ENCODE results near the gene MIEF2.
"Not testable (repeated sequence)": the region's sequence is repeated elsewhere in the genome, so short reads cannot be mapped to it uniquely, and the experiment has no call there.

Gene MIEF2

GRCh38 chr17:18260332-18261145 lies at the start of gene MIEF2:
Gene MIEF2 (plus strand): TSS chr17:18260662. CDS start chr17:18262721, 2,059 bp downstream.
- Histone ChIP-seq H3K27me3 (no peaks in the 10 kb centered on the region), H3K27ac (peak within 1 kb of the TSS; percentile 92 to 98), H3K4me1 (peaks cover 0 to 54% (median 45%) of the 10 kb centered on the region in 4 donors), H3K4me3 (peak within 1 kb of the TSS; percentile 69 to 87), H3K9me3 (no peaks in the 10 kb centered on the region), H3K36me3 (peaks cover 30 to 45% (median 39%) of the 10 kb centered on the region in 3 donors)
- intact Hi-C loops (cut with DNase I; ENCODE audit: low total_unique reads), result loop anchor here (5.0 kb wide), 1 partner anchor 52 kb away; the partner anchor contains the start of gene TOP3A
- TF ChIP-seq CTCF (IDR thresholded peaks at IDR 0.05), result no peak
- DNase-seq, result peak; percentile 95 to 97

GRCh38 chr17:18213666-18214270 lies 46.7 kb upstream of the MIEF2 start:
- H3K27ac ChIP-seq, result no peak overlapping the region
- TF ChIP-seq CTCF (IDR thresholded peaks at IDR 0.05), result no peak
- no peak for DNase-seq

GRCh38 chr17:18216906-18217305 lies 43.6 kb upstream of the MIEF2 start:
- not testable (repeated sequence) for H3K9me3 ChIP-seq, H3K36me3 ChIP-seq, H3K27me3 ChIP-seq, H3K4me3 ChIP-seq, H3K27ac ChIP-seq, DNase-seq, H3K4me1 ChIP-seq
- intact Hi-C loops (cut with DNase I; ENCODE audit: low total_unique reads), result loop anchor here (5.0 kb wide), 1 partner anchor 80 kb away; no protein-coding TSS in a partner anchor

More at GRCh38 chr17:18213666-18214270, 46.7 kb upstream of the MIEF2 start:
- peaks cover 21 to 39% (median 27%) of the 10 kb centered on the region in 3 donors for H3K36me3 ChIP-seq
- intact Hi-C loops (cut with DNase I; ENCODE audit: low total_unique reads), result no loop called here
- peaks cover 0 to 4% (median under 1%) of the 10 kb centered on the region in 4 donors for H3K4me1 ChIP-seq
- H3K4me3 ChIP-seq, result no peak overlapping the region
- H3K9me3 ChIP-seq, result no peaks in the 10 kb centered on the region
- H3K27me3 ChIP-seq, result no peaks in the 10 kb centered on the region

- DNase-seq, result peak; percentile 78 to 83
- intact Hi-C loops (cut with DNase I; ENCODE audit: low total_unique reads), result loop anchor here (5.0 kb wide), 1 partner anchor 80 kb away; no protein-coding TSS in a partner anchor
Observed at GRCh38 chr17:18217412-18218015, 42.9 kb upstream of the MIEF2 start.

GRCh38 chr17:18218756-18219415 lies 41.6 kb upstream of the MIEF2 start:
- TF ChIP-seq CTCF (IDR thresholded peaks at IDR 0.05), result no peak
- peaks cover 0 to 9% (median 4%) of the 10 kb centered on the region in 4 donors for H3K4me1 ChIP-seq
- intact Hi-C loops (cut with DNase I; ENCODE audit: low total_unique reads), result loop anchor here (5.0 kb wide), 1 partner anchor 82 kb away; no protein-coding TSS in a partner anchor
- no peaks in the 10 kb centered on the region for H3K27me3 ChIP-seq
- DNase-seq, result no peak
- H3K36me3 ChIP-seq, result no peaks in the 10 kb centered on the region
- no peak overlapping the region for H3K27ac ChIP-seq
- no peaks in the 10 kb centered on the region for H3K9me3 ChIP-seq
- no peak overlapping the region for H3K4me3 ChIP-seq

More at GRCh38 chr17:18217412-18218015, 42.9 kb upstream of the MIEF2 start:
- Histone ChIP-seq H3K27me3 (no peaks in the 10 kb centered on the region), H3K9me3 (no peaks in the 10 kb centered on the region), H3K4me1 (peaks cover 0 to 9% (median 4%) of the 10 kb centered on the region in 4 donors), H3K27ac (no peak overlapping the region), H3K36me3 (peaks cover 0 to 2% (median 0%) of the 10 kb centered on the region in 3 donors), H3K4me3 (no peak overlapping the region)
- TF ChIP-seq CTCF (IDR thresholded peaks at IDR 0.05), result peak; percentile 80 to 92
